NCI-H1048 (cell line): ENCODE measurements around the gene PCID2.

Experiments
- DNase-seq: peaks from one replicate; lab custom pipeline; 2025; lab: John Stamatoyannopoulos, UW

The PCID2 gene

GRCh38 chr13:113219256-113219940 is 10.9 kb upstream of the PCID2 start:
- no peak for DNase-seq

- DNase-seq, result no peak
These were observed 10.1 kb upstream of the PCID2 start for GRCh38 chr13:113218586-113218985.

GRCh38 chr13:113216254-113217048 is 8.0 kb upstream of the PCID2 start:
- DNase-seq, result no peak

- DNase-seq, result no peak
These were observed 3.3 kb upstream of the PCID2 start for GRCh38 chr13:113211774-113212173.

- DNase-seq, result no peak
These were observed 2.4 kb upstream of the PCID2 start for GRCh38 chr13:113210833-113211232.

GRCh38 chr13:113209759-113210421 is 1.4 kb upstream of the PCID2 start:
- peak; percentile 26 for DNase-seq

DNA sequence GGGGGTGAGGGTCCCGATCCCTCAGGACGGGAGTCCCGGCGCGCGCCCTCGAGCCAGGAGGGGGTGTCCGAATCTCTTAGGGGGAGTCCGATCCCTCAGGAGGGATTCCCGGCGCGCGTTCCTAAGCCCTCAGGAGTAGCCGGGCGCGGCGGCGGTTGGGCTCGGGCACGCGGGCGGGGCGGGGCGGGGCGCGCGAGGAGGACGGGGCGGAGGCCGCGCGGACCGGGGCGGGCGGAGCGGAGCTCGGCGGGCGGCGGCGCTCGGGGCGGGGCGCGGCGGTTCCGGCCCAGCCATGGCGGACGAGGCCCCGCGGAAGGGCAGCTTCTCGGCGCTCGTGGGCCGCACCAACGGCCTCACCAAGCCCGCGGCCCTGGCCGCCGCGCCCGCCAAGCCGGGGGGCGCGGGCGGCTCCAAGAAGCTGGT is 878 bp upstream of the PCID2 start, which contains the start of gene CUL4A:
CUL4A (plus strand) TSS at position 278 of the 423 bp plus-strand sequence; CDS start at position 293, 15 bp downstream.
- DNase-seq, result peak; percentile 20

- DNase-seq, result no peak
These were observed 514 bp downstream of the PCID2 start for GRCh38 chr13:113207890-113208420.

DNA sequence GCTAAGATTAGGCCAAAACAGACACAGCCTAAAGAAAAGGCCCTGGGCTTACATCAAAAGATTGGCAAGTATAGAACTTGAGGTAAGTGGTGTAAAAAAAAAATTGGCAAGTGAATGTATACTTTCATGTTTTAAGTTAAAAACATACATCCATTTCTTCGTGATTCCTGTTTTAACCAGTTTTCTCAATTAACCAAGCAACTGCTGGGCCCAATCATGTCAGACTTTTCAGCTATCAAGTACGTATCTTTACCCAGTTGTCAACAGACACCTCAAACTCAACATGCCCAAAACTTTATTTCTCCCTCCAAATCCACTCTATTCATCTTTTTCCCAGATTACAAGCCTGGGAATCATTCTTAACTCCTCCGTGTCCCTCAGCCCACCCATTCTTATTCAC is 1.0 kb downstream of the PCID2 start:
- DNase-seq, result no peak

DNA sequence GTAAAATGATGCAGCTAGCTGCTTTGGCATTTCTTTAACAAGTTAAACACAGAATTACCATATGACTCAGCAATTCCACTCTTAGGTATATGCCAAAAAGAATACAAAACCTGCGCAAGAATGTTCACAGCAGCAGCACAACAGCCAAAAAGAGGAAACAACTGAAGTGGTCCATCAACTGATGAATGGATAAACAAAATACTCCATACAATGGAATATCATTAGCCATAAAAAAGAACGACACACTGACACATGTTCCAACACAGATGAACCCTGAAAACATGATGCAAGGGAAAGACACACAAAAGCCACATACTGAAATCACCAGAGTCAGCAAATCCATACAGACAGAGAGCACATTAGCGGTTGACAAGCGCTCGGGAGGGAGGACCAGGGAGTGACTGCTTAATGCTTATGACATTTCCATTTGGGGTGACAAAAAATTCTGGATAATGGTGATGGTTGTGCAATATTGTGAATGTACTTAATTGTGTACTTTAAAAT is 3.0 kb downstream of the PCID2 start:
- no peak for DNase-seq

DNA sequence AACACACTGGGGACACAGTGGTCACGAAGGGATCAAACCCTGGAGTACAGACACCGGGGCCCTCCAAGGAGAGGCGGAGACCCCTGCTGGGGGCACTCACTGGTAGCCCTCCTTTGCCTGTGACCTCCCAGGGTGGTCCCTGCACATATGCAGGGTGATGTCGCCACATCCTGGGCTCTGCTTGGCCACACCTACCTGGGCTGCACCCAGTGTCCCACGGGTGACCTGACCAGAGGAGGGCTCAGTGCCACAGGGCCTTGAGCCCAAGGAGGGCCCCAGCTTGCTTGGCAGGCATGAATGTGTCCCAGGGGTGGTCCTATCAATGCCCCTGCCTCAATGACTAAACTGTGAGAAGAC is 4.1 kb downstream of the PCID2 start:
- no peak for DNase-seq

DNA sequence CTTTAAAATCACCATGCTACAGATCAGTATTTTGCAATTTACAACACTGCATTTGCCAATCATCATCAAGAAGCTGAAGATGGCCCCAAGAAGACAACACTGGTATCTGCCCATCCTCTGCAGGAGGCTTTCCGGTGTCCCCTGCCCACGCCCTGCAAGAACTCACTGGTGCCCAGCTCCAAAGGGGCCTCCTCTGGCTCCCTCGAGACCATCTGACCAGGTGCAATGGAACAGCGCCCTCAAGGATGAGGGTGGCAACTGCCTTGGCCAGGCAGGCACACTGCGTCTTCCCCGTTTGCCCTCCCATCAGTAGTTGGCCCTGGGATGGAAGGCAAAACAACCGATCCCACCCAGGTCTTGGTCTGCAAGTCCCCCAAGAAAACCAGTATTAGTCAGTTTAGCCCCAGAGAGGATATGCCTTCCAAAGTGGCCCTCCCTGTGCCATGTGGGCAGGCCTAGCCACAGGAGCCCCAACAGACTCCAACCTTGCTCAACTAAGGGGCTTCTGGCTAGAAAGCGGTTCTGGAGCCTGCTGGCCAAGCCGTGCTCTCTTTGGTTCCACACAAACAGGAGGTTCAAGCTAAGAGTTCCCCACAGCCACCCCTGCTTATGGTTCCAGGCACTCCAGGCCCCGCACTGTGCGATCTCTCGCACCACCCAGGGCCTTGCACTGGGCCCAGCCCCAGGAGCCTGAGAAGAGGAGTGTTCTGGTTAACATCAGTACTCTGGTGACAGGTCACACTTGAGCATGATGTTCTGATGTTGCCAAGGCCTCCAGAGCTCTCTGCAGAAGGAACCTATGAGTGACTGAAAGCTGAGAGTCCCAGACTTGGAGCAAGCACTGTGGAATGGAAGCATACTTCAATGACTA is 4.7 kb downstream of the PCID2 start:
- DNase-seq, result no peak

DNA sequence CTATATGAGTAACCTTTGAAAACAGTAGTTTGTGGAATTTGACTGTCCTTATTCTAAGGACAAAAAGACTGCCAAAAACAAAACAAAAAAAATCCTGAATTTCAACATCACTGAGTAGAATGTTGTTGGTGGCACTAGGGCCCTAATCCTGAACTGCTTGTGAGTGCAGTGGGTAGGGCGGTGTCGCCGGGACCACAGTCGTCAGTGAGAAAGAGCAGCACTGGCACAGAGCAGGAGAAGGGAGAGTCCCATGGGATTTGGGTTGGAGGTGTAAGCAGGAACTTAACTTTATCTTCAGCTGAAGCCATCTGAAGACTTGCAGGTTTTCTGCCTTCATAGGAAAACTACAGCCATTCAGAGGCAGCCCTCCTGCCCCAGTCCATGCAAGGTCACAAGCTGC is 5.6 kb downstream of the PCID2 start:
- DNase-seq, result no peak

- no peak for DNase-seq
These were observed 6.7 kb downstream of the PCID2 start for GRCh38 chr13:113201815-113202214.

DNA sequence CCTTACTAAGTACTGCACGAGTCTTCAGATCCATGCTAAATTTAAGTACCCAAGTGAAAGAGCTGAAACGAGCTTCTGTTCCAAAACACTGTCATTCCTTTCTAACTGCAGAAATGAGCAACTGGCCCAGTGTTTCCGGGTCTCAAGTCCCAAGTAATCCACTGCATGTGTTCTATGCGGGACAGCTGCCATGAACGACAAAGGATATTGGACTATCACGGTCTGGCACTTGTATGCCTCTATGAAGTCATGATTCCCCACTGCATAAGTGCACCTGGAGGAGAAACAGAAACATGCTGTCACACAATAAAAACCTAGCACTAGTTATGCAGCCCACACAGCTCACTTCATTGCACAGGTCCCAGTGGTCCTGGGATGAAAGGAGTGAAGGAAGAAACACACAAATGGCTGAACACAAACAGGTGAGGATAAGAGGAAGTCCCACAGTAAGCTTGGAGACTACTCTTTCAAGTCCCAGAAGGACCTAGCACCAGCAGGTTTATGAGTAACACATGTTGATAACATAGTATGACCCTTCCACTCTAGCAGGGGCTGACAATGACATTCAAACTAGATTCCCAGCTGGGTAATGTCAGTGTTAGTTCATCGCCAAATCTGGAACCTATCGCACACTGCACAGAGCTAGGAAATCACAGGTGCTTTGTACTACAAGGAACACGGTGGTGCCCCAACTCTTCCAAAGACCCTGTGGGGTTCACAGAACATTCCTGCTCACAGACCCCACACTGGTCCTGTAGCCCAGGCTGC is 11.3 kb downstream of the PCID2 start:
- DNase-seq, result no peak

- no peak for DNase-seq
These were observed 13.1 kb downstream of the PCID2 start for GRCh38 chr13:113195360-113195759.

GRCh38 chr13:113192902-113193301 is 15.6 kb downstream of the PCID2 start:
- DNase-seq, result no peak

- no peak for DNase-seq
These were observed 16.2 kb downstream of the PCID2 start for GRCh38 chr13:113192279-113192678.

- DNase-seq, result no peak
These were observed 18.3 kb downstream of the PCID2 start for GRCh38 chr13:113190181-113190580.

GRCh38 chr13:113187883-113188665 is 20.4 kb downstream of the PCID2 start:
- no peak for DNase-seq
